Smooth muscle cell of bladder (primary cell): ENCODE data around the gene TNFRSF17. TPM values are rescaled to one million over a fixed set of nuclear protein-coding genes. Genes with fewer than 3 reads are reported as not detected.

Experiments
- total RNA-seq: library from RNA; depleted of rRNA; stranded (reverse); fragments of >200 nt; gene quantifications from 2 replicates; pipeline ENCODE4 v1.2.3, GENCODE V29; 2014

TNFRSF17 gene
- total RNA-seq: not detected in 2 replicates

GRCh38 chr16:11964761-11965551, at the start of gene TNFRSF17:
TSS of gene TNFRSF17 (plus strand) at chr16:11965210. CDS start at chr16:11965325, 115 bp downstream.

GRCh38 chr16:11915644-11916523, 49.1 kb upstream of the TNFRSF17 start, which contains the start of gene GSPT1:
TSS of gene GSPT1 (minus strand) at chr16:11915956. CDS start at chr16:11915720, 236 bp downstream.

GRCh38 chr16:11941945-11942344, 23.1 kb upstream of the TNFRSF17 start, which contains the start of gene NPIPB2:
TSS of gene NPIPB2 (minus strand) at chr16:11942045. CDS start at chr16:11942045, 0 bp downstream.

Other genes starting within 250 kb of the TNFRSF17 start
- 29.6 and 30.0 TPM in 2 replicates for gene TXNDC11, start 222.4 kb upstream of the TNFRSF17 start, total RNA-seq
- 23.9 and 27.9 TPM in 2 replicates for gene ZC3H7A, start 168.0 kb upstream of the TNFRSF17 start, total RNA-seq
- 57.5 and 74.0 TPM in 2 replicates for gene RSL1D1, start 113.7 kb upstream of the TNFRSF17 start, total RNA-seq
- gene GSPT1, start 49.3 kb upstream of the TNFRSF17 start, total RNA-seq: 32.1 and 47.1 TPM in 2 replicates
- 4.3 and 5.7 TPM in 2 replicates for gene NPIPB2, start 23.2 kb upstream of the TNFRSF17 start, total RNA-seq
- 16.2 and 19.3 TPM in 2 replicates for gene SNX29, start 11.5 kb downstream of the TNFRSF17 start, total RNA-seq